GM21737 (cell line): ENCODE data around the gene DRC1.

Experiments
- ATAC-seq: cut with Tn5 transposase; IDR thresholded peaks from one replicate; pipeline ENCODE4 v1.9.1; 2021; ENCODE audit warnings: mild to moderate bottlenecking, moderate library complexity; ENCODE audit not compliant: unreplicated experiment

Gene DRC1

GRCh38 chr2:26489213-26489850 is 87.6 kb downstream of the DRC1 start:
- no peak for ATAC-seq

- ATAC-seq: no peak
These were observed 89.9 kb downstream of the DRC1 start for GRCh38 chr2:26491563-26492167.

GRCh38 chr2:26492749-26493515 is 91.2 kb downstream of the DRC1 start:
- no peak for ATAC-seq

GRCh38 chr2:26493566-26493965 is 91.8 kb downstream of the DRC1 start:
- no peak for ATAC-seq

GRCh38 chr2:26494199-26494598 is 92.5 kb downstream of the DRC1 start:
- no peak for ATAC-seq

GRCh38 chr2:26494891-26495290 is 93.2 kb downstream of the DRC1 start:
- ATAC-seq: no peak

GRCh38 chr2:26495705-26496297 is 94.1 kb downstream of the DRC1 start:
- ATAC-seq: no peak

- no peak for ATAC-seq
These were observed 98.7 kb downstream of the DRC1 start for GRCh38 chr2:26500406-26500805.

GRCh38 chr2:26503231-26503880 is 101.6 kb downstream of the DRC1 start:
- peak; percentile 75 for ATAC-seq

GRCh38 chr2:26504002-26504401 is 102.3 kb downstream of the DRC1 start:
- ATAC-seq: no peak

- ATAC-seq: no peak
These were observed 104.6 kb downstream of the DRC1 start for GRCh38 chr2:26506279-26506678.
